Measurements from ENCODE around the gene CDC42.
"Not testable (repeated sequence)": the region's sequence is repeated elsewhere in the genome, so short reads cannot be mapped to it uniquely, and the experiment has no call there.

Gene CDC42

DNA sequence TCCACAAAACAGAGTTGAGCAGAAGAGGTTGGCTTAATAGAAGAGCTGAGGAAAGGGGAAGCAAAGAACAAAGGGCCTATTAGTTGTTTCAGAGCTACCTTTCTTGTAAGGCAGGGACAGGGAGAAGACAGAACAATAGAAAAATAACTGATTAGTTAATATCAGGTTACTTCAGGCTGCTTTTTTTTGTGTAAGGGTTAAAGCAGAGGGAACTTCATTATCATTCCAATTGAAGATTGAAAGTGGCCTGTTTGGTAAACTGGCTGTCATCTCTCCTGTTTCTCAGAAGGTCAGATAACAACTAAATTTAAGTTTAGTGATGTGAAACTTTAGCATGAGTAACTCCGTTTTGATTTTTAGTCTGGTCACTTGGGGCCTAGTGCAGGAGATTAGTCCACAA, 22.3 kb downstream of the CDC42 start:
- DNase-seq (ENCODE audit: low read depth): no peak

DNA sequence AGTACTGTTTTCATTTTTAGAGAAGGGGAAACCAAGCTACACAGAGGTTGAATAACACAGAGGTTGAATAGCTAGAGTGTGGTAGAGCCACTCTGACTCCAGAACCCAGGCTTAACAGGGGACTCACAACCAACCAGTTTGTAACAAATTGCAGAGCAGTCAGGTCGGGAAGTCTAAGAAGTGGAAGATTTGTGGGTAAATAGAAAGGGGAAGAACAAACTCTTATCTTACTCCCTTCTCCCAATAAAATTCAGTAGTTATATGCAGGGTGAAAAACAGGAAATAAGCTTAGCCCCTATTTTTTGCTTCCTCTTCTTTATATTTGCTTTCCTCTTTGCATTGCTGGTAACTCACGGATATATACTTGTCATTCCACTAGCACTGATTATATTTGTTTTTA, 23.2 kb downstream of the CDC42 start:
- no peak for DNase-seq (ENCODE audit: low read depth)

DNA sequence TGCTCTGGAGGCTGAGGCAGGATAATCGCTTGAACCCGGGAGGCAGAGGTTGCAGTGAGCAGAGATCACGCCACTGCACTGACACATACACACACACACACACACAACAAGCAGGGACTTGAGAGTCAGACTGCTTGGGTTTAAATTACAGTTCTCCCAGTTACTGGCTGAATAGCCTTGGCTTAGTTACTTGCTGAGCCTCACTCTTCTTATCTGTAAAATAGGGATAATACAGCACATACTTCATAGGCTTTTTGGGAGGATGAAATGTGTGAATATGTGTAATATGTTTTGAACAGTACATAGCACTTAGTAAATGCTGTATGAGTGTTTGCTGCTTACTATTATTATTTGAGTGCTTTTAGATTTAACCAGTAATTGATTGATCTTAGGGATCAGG, 23.8 kb downstream of the CDC42 start:
- no peak for DNase-seq (ENCODE audit: low read depth)

DNA sequence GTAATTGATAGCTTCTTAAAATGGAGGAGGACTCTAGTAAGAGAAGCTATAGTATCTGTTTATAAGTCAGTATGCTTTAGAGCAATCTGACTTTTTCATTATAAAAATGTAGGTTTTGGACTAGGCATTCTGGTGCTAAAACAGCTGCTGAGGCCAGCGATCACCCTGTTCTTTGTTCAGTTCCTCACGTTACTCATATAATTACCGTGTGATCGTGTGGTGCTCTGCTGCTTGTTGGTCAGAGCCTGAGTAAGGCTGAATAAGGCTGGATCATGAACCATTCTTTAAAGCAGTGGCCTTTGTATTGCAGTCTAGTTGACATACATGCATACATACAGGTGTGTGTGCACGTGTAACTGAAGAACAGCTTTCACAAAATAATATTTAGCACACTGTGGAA, 25.2 kb downstream of the CDC42 start:
- no peak for DNase-seq (ENCODE audit: low read depth)

DNA sequence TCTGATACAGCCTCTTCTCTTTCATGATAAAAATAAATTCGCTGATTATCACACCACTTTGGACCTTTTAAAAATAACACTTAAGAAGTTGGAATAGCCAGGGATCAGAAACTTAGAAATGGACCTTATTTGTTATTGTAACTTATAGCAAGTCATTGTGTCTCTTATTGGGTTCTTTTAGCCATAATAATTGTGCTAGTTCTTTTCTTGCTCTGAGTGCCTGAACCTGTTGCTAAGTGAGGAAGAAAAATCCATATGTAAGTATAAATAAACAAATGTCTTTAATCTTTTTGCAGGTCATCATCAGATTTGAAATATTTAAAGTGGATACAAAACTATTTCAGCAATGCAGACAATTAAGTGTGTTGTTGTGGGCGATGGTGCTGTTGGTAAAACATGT, 25.6 kb downstream of the CDC42 start:
- DNase-seq (ENCODE audit: low read depth): no peak

DNA sequence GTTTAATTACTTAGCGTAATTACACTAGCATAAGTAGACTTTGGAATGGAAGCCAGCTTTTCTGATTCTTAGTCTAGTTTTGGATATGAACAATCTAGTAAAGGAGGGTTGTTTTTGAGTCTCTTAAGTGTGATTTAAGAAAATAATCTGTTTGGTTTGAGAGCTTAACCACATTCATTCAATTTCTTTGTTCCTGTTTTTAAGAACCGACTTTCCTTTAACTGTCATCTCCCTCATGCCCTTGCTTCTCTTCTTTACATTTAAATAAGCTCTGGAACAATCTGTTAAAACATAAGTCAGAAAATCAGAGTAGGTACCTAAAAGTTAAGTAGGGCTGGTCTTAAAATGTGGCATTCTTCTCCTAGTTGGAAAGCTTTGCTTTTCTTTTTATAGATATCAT, 27.7 kb downstream of the CDC42 start:
- no peak for DNase-seq (ENCODE audit: low read depth)

DNA sequence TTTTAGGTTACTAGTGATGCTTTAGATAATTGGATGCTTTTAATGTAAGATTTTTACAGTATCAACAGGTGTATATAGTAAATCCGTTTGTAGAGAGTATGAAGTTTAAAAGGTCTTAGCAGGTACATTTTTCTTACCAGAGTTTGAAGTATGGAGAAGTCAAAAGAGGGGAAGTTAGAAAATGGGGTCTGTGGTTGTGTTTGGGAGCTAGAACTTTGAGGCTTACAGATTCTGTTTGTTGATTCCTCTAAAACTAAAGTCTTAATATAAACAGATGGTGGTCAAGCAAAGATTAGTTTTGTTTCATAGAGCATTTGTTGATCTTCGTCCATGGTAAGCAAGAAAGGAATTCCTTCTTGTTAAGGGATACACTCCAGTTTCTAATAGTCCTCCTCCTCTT, 35.8 kb downstream of the CDC42 start:
- DNase-seq (ENCODE audit: low read depth): no peak

DNA sequence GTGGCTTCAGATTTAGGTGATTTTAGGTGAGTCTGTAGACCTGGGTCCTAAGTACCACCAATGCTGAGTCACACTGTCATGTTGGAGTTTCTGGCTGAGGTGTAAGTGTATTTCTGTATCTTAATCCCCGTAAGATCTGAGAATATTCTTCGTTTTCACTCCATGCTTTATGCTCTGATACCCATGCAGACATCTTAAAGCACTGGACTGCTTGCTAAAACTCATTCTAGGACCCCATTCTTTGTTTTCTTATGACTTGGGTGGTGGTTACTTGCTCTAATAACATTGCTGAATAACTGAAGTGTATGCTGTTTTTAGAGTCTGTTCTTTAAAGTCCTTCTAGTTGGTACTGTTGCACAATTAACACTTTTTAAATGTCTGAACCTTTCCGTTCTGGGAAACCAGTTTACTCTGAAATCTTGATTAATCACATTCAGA, 36.6 kb downstream of the CDC42 start:
- no peak for DNase-seq (ENCODE audit: low read depth)

DNA sequence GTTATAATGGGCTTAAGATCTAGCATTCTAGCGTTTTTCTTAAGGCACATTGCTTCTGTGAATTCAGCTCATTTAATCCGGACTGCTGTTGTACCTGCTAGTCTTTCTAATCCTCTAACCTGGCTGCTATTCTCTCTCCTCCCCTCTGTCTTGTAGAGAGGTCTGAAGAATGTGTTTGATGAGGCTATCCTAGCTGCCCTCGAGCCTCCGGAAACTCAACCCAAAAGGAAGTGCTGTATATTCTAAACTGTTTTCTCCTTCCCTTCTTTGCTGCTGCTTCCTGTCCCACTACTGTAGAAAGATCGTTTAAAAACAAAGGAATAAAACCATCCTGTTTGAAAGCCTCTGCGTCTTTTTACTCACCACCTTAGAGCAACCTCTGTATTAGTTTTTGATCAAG, 37.3 kb downstream of the CDC42 start:
- no peak for DNase-seq (ENCODE audit: low read depth)

DNA sequence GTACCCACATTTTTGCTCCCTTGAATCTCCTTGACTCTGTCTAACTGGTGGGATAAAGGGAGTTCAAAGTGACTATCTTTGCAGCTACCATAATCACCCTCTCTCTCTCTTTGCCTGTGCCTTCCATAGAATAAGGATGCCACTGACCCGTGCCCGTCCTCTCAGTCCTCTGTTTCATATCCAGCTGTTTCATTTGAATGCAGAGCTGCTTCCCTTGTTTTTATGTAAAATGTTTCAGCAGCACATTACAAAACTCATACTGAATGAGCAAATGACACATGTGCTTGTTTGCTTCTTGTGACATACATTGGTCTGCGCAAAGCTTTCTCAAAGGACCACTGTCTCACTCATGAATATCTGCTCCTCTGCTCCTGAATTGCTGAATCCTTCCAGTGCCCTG, 38.4 kb downstream of the CDC42 start:
- DNase-seq (ENCODE audit: low read depth): no peak

DNA sequence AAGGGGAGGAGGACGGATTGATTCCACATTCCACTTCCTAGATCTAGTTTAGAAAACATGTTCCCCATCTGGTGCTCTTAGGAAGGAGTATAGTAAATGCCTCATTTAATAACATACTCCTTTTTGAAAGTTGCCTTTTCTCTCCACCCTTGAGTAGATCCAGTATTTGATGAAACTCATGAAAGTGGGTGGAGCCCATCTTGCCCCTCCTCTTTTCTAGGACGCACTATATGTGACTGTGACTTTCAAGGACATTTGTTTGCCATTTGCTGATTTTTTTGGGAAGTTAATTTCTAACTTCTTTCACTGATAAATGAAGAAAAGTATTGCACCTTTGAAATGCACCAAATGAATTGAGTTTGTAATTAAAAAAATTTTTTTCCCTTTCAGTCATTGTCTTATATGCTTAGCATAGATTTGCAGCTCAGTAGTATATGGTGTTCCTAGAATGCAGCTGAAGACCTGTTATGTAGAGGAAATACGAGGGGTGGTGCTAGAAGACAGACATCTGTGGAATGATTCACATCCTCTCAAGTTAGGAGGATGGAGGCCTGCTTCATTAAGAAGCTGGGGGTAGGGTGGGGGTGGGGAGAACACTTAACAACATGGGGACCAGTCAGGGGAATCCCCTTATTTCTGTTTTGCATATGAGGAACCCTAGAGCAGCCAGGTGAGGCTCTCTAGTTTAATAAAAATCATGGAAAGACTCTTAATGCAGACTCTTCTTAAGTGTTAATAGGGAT, 39.7 kb downstream of the CDC42 start:
- not testable (repeated sequence) for DNase-seq (ENCODE audit: low read depth)

DNA sequence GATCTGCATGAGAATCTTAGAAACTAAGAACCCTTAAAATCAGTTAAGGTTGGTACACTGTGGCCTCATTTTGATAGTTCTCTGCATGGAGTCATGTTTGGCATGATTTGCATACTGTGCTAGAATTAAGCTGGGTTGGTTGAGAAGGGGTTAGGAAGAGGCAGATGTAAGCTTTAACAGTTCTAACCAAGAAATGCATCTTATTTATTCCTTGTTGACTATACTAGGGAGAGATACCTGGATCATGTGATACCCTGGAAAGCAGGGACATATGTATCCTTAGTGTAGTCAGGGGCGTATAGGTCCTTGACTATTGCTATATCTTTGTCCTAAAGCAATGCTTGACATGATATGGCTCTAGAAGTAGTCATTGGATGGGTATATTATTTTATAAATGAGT, 41.0 kb downstream of the CDC42 start:
- DNase-seq (ENCODE audit: low read depth): no peak

DNA sequence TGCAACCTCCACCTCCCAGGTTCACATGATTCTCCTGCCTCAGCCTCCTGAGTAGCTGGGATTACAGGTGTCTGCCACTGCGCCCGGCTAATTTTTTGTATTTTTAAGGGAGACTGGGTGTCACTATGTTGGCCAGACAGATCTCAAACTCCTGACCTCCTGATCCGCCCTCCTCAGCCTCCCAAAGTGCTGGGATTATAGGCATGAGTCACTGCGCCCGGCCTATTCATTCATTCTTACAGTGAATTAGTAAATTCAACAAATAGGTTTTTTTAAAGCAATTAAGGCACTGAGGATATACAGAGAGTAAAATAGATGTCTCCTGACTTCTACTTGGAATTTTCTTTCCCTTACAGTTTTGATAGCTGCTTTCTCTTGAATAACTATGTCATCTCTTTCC, 43.5 kb downstream of the CDC42 start:
- no peak for DNase-seq (ENCODE audit: low read depth)

DNA sequence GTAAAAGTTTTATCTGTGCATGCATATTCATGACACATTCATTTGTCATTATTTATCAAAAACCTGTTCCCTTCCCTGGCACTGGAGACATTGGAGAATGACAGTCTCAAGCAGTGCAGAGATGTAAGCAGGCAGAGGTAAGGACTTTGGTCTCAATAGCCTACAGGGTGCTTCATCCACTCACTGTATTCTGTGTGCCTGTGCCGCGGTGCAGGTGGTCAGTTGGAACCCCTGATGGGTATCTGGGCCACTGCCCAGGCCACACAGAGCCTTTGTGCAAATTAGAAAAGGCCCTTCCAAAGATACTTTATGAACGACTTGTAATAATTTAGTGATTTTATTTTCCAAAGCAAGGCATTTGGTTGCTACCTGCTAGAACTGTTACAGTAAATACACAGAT, 44.0 kb downstream of the CDC42 start:
- no peak for DNase-seq (ENCODE audit: low read depth)

DNA sequence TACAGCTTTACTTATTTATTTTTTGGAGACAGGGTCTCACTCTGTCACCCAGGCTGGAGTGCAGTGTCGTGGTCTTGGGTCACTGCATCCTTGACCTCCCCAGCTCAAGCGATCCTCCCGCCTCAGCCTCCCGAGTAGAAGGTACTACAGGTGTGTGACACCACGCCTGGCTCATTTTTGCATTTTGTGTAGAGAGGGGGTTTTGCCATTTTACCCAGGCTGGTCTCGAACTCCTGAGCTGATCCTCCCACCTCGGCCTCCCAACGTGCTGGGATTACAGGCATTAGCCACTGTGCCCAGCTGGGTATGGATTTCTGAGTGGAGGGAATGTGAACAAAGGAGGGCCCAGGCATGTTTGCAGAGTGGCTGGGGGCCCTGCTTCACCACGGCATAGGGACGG, 46.2 kb downstream of the CDC42 start:
- DNase-seq (ENCODE audit: low read depth): no peak

DNA sequence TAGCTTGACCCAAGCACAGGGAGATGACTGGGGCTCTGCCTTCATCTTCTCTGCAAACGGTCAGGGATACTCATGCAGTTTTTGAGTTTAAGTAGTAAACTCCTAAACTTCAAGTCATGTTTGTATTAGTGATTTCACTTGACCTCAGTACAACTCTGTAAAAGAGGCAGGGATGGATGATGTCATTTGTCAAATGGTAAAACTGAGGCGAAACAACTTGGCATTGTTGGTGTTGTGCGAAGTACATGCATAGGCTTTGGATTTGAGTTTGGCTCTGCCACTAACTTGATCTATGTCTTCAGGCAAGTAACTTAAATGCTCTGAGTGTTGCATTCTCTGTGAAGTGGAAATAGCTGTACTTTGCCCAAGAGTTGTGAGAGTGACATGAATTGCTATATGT, 47.7 kb downstream of the CDC42 start:
- no peak for DNase-seq (ENCODE audit: low read depth)

DNA sequence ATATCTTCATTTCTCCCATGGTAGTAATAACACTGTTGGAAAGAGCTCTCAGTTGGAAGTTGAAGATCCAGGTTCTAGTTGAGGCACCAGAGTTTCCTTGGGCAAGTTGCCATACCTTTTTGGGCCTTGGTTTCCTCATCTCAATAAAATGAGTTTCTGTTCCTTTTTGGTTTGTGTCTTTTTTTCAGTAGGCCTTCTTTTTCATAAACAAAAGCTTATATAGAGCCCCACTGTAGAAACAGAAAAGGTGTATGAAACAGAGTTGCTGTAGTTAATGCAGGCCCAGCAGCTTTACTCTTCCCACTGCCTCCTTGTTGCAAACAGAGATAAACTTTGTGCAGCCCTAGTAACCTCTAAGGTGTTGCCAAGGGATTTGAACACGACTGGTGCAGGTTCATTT, 48.7 kb downstream of the CDC42 start:
- DNase-seq (ENCODE audit: low read depth): no peak

DNA sequence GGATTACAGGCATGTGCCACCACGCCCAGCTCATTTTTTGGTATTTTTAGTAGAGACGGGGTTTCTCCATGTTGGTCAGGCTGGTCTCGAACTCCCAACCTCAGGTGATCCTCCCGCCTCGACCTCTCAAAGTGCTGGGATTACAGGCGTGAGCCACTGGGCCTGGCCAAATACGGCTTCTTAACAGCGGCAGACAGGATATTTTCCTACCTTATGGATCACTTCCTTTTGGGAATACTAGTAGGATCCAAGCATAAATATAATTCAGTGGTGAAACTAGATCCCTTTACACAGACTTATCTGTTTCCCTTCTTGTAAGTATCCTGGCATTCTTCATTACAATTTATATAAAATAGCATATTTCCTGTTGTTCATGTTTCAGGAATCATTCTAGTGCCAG, 49.5 kb downstream of the CDC42 start:
- DNase-seq (ENCODE audit: low read depth): no peak

DNA sequence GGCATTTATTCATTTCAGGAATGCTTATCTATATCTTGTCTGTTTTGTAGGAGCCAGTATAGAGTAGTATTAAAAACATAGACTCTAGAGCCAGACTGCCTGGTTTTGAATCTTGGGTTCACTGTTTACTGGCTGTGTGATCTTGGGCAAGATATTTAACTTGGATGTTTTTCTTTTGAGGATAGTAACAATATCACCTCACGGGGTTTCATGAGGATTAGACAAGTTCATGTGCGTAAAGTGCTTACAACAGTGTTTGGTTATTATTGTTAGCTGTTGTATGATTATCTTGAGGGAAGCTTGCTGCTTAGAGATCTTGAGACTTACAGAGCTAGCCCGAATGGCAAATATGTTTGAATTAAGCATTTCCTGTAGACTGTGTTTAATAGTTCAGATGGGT, 50.2 kb downstream of the CDC42 start:
- DNase-seq (ENCODE audit: low read depth): no peak

DNA sequence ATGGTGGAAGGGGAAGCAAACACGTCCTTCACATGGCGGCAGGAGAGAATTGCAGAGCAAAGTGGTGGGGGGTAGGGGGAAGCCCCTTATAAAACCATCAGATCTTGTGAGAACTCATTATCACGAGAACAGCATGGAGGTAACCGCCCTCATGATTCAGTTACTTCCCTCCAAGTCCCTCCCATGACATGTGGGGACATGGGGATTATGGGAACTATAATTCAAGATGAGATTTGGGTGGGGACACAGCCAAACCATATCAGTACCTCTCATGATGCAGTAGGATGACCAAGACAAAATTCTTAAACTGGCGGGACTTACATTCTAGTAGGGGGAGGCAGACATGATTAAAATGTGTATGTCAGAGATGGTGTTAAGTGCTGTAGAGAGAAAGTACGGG, 51.6 kb downstream of the CDC42 start:
- no peak for DNase-seq (ENCODE audit: low read depth)

DNA sequence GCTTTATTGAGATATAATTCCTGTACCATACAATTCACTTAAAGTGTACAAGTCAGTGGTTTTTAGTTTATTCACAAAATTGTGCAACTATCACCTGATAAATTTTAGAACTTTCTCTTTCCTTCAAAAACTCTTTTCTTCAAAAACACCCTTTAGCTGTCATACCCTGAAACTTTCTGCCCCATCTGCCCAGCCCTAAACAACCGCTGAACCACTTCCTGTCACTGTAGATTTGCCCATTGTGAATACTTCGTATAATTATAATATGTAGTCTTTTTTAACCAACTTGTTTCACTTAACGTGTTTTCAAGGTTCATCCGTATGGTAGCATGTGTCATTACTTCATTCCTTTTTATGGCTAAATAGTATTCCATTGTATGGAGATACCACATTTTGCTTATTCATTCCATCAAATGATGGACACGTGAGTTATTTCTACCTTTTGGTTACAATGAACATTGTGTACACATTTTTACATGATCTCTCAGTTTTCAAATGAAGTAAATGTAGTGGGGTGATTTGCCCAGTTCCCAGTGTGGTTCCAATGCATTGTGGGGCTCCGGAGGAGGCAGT, 52.4 kb downstream of the CDC42 start:
- no peak for DNase-seq (ENCODE audit: low read depth)

DNA sequence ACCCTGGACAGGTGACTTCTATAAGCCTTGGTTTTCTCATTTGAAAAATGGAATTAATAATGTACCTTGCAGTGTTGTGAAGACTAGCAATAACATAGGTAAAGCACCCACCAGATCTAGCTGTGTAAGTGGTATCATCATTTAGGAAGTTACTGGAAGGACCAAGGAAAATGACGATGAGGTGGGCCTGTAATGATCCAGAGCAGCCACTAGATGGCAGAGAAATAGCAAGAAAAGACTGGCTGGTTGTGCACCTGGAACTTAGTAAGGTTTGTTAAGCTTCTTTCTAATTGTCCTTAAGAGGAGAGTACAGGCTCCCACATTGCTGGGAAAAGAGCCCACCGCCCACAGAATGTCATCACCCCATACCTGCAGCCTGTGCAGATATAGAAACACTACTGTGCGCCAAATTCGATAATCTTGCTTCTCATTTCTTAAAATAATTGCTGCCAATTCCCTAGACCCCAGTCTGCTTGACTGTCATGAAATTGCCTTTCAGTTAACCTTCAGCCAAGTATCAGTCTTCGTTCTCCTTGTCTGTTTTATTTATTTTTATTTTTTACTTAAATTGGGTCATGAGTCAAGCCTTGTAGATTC, 53.2 kb downstream of the CDC42 start:
- no peak for DNase-seq (ENCODE audit: low read depth)

DNA sequence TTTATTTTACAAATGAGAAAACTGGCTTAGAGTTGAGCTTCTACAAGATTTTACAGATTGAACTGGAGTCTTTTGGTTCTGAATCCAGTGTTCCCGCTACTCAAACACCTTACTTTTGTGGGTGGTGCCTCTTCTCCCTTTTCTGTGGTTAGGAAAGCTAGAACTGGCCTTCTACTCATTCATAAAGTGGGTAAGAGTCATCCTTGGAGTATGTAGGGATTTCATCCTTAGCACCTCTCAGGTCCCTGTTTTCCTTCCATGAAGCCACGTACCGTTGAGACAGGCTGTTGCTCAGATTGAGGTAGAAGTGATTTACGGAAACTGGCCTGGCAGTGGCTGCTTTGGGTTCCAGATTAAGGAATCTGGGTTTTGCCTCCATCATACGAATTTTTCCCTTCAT, 54.6 kb downstream of the CDC42 start:
- DNase-seq (ENCODE audit: low read depth): no peak

Data from stimulated activated CD8-positive, alpha-beta memory T cell treated with anti-CD3 and anti-CD28 coated beads, Interleukin-15, amount 100 ng/mL, for 24 hours (primary cell).